Mesenteric fat pad (tissue), 1 donor: Measurements from ENCODE around the gene UBN2. TPM values are rescaled to one million over a fixed set of nuclear protein-coding genes. Genes with fewer than 3 reads are reported as not detected.
A peak's percentile ranks its signal among the peaks of the same experiment; 100 is the strongest.
"Not testable (repeated sequence)": the region's sequence is repeated elsewhere in the genome, so short reads cannot be mapped to it uniquely, and the experiment has no call there.

ENCODE experiments used
- DNase-seq: peaks from one replicate; pipeline ENCODE4 v3.0.0-alpha.2; 2020; ENCODE audit warnings: low spot score
- total RNA-seq: library from RNA; stranded (reverse); fragmentation: NEBNext Ultra II Directional; extraction: Animal tissue kit (Norgen Biotek cat#: 25700); gene quantifications from one replicate; pipeline ENCODE4 v1.2.1, GENCODE V29; 2021
- donor health status: DM: yes; HTN: yes; CAD: no.

Gene UBN2
- total RNA-seq, 1 donor from 2014 or later = 13.5 TPM

DNA sequence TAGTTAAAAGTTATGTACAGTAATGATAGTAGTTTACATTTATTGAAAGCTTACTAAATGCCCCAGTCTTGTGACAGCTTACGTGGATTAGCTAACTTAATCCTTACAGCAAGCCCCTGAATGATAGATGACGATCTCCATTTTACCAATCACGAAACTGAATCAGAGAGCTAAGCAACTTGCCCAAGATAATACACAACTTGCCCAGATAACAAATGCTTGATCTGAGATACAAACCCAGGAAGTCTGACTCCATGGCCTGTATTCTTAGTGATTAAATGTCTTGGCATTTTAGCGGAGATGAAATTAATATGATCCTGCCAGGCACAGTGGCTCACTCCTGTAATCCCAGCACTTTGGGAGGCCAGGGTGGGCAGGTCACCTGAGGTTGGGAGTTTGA is 63.2 kb downstream of the UBN2 start:
- DNase-seq = no peak

DNA sequence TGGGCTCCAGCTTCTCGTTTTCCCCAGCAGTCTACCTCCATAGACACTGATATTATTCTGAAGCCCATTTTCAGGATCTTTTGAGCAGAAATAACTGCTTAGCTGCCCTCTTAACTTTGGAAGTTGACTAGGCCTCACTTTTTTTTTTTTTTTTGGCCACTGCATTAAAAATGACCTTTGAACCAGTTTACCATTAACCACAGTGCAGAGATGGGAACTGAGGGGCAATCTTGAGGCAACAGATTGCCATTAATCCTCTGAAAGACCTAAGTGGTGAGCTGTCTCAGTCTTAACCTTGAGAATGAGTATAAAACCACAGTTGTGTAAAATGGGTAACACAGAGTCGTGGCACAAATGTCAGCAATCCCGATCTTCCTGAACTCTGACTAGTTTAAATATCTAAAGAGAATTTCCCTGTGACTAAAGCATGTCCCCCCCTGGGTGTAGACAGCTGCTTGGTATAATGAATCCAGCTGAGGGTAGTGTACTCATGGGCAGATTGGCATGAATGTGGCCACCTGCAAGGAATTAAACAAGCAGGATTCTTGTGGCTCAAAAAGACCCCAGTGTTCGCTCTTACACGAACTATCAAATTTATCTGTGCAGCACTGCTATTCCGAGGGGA is 64.0 kb downstream of the UBN2 start:
- DNase-seq = no peak

DNA sequence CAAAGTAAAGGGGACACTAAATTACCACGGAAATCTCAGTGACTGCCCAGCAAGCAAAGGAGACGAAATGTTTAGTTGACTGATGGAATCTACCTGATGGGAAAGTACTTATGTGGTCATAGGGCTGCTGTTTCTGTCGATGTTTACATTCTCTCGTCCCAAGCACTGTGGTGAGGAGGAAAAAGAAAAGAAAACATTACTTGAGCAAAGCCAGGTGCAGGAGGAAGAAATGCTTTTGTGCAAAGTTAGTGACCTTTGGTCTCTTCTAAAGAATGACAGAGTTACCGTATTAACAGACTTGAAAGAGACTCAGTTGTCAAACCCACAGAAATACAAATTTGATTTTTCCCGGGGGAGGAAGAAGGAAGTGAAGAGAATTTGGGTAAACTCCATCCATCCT is 66.8 kb downstream of the UBN2 start:
- DNase-seq = no peak

DNA sequence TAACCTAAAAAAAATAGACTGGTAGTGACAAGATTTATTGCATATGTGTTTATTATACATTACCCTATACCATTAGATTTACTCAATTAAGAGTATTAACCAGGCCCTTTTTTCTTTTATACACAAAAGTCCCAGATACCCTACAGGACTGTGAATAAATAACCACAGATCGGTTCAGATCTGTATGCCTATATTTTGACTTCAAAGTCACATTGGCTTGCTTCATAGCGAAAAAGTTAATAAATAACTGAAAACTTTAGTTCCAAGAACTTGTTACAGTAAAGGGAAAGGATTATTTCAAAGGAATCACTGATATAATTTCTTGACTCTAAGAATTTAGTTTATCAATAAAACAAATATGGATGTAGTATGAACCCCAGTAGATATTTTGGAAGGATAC is 68.3 kb downstream of the UBN2 start:
- DNase-seq = no peak

DNA sequence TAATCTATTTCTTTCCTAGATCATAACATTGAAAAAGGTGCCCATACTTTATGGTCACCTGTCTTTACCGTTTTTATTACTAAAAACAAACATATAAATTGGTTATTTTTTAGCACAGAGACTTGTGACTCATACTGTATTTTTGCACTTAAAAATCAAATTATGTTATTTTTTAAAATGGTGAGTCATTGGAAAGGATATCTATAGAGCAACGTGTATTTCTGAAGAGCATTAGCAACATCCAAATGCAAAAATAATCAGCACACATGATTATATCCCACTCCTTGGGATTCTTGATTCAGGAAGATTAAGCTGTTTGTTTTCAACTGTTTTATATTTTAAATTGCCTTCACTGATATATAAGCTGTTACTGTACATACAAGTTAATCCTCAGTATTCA is 69.4 kb downstream of the UBN2 start:
- no peak for DNase-seq

DNA sequence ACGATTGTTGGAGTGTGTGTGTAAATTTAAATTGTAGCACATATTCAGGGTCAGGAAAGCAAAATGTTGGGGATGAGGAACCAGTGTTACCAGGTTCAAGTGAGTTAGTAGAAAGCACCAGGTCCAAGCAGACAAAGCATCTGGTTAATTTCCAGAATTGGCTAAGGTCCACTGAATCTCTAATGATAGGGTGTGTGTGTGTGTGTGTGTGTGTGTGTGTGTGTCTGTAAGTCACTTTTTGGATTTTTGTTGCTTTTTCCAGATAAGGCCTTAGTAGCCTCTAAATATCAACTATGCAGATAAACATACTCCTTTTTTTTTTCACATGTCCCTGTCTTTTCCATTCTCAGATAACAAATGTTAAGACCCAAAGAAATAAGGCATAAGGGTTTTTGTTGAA is 73.5 kb downstream of the UBN2 start:
- no peak for DNase-seq

DNA sequence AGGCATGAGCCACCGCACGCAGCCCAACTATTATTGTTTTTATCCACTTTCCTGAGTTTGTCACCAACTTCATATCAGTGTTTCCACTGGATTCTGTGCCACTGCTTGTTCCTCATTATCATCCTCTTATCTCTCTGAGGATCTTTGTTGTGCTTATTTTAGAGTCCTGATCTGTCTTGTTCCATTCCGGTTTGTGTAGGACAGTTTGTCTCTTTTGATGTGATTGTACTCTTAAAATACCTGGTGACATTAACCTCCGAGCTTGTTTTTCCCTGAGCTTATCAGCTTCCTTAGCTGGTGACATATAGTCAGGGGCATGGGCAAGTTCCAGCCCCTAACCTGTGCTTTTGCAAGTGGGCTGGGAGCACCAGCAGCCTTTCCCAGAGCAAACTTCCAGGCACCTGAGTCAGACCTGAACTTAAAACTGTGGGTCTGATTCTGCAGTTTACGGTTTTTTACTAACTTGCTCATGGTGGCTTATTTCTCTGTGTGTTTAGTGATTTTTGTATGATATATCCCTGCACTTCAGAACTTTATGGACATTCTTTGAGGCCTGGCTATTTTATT is 87.0 kb downstream of the UBN2 start:
- DNase-seq = no peak

DNA sequence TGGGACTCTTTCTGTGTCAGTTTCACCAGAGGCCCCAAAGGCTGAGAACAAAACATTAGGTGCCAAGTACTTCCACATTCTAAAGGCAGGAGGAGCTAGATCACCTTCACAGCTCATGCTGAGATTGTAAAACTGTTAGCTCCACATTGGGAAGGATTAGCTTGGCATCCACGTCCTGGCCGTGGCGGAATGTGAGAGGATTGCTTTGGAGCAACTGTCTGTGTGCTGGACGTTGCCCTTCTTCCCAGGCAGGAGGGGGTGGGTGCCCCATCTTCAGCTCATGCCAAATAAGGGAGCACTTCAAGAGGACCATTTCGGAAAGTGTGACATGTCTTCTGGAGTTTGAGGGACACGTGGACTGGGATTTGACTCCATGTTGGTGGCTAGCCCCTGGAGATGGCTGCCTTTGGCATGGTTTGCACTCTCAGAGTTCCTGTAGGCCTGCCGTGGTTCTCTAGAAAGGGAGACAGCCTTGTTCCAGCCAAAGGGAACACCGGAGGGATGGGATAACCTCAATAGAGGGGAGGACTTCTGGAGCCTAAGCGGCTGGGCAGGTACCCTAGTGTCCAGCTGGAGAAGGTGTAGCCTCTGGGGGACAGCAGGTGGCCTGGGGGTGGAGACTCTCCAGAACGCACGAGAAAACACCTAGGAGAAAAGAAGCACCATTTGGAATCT is 90.2 kb downstream of the UBN2 start:
- no peak for DNase-seq

DNA sequence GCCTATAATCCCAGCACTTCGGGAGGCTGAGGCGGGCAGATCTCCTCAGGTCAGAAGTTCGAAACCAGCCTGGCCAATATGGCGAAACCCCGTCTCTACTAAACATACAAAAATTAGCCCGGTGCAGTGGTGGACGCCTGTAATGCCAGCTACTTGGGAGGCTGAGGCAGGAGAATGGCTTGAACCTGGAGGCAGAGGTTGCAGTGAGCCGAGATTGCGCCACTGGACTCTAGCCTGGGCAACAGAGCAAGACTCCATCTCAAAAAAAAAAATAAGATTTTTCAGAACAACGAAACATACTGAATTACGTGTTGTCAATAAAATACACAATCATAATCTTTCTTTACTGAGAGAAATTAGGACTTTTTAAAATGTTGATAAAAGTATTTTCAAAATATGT is 93.7 kb downstream of the UBN2 start:
- DNase-seq = not testable (repeated sequence)

DNA sequence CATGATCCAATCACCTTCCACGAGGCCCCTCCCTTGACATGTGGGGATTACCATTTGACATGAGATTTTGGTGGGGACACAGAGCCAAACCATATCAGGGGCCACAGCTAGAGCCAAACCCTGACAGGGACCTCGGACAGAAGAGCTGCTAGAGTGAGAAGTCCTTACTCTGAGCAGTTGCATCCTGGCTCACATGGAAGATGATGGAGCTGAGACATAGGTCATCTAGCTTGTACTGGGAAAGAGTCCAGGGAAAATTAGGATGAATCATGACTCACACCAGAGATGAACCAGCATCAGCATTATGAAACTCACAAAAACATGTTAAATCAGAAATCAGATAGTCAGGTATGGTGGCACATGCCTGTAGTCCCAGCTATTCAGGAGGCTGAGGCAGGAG is 97.3 kb downstream of the UBN2 start:
- DNase-seq = no peak

DNA sequence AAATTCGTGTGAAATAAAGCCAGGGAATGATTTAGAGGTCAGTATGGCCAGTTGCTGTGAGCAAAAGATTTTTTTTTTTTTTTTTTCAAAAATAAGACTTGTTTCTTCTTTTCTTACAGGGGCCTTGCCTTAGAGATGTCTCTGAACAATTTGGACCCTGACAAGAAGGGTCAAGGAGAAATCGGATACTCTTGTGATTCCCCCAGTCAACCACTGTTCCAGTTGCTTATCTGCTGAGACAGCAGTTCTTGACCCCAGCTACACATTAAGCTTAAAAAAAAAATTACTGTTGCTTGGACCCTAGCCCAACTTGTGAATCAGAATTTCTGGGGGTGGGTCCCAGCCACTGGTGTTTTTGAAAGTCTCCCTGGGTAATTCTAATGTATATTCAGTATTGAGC is 98.1 kb downstream of the UBN2 start:
- DNase-seq = no peak

DNA sequence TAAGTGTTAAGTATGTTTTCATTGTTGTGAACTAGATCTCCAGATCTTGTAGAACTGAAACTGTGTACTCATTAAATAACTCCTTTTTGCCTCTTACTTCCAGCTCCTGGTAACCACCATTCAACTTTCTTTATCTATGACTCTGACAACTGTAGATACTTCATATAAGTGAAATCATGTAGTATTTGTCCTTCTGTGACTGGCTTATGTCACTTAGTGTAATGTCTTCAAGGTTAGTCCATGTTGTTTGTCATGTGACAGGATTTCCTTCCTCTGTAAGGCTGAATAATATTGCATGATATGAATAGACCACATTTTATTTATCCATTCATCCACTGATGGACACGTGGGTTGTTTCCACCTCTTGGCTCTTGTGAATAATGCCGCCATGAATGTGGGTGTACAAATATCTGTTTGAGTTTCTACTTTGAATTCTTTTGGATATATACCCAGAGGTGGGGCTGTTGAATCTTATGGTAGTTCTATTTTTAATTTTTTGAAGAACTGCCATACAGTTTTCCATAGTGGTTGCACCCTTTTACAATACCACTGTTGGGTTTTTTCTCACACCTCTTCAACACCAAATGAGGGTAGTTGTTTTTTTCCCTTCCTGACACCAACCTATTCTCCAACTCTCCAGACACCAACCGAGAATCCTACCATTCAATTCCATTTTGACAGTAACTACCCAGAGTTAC is 99.4 kb downstream of the UBN2 start:
- no peak for DNase-seq

DNA sequence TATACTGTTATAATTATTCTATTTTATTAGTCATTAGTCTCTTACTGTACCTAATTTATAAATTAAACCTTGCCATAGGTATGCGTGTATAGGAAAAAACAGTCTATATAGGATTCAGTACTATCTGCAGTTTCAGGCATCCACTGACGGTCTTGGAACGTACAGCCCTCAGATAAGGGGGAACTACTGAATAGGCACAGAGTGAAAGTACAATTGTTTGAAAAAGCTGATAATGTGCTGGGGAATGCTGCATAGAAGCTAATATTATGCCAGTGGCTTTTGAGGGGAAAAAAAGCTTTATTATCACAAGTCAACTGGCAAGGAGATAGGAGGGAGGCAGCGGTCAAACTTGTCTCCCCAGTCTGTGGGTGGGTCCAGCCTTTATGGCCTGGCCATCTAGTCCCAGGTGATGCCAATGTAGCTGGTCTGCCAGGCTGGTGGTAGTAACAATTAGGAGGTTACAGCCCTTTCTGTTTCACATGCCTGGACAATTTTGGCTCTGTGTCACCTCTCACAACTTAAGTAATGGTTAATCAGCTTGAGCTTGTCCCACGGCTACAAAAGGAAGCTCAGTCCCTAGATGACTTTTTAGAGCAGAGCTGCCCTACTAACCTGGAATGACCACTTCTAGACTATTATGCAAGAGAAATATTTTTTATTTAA is 101.8 kb downstream of the UBN2 start:
- DNase-seq = no peak

DNA sequence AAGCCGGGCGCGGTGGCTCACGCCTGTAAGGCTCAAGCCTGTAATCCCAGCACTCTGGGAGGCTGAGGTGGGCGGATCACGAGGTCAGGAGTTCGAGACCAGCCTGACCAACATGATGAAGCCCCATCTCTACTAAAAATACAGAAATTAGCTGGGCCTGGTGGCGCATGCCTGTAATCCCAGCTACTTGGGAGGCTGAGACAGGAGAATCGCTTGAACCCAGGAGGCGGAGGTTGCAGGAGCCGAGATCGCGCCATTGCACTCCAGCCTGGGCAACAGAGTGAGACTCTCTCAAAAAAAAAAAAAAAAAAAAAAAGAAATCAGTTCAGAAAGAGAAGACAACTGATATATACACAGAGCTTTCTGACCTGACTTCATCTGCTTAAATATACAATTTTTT is 102.4 kb downstream of the UBN2 start:
- DNase-seq = not testable (repeated sequence)

DNA sequence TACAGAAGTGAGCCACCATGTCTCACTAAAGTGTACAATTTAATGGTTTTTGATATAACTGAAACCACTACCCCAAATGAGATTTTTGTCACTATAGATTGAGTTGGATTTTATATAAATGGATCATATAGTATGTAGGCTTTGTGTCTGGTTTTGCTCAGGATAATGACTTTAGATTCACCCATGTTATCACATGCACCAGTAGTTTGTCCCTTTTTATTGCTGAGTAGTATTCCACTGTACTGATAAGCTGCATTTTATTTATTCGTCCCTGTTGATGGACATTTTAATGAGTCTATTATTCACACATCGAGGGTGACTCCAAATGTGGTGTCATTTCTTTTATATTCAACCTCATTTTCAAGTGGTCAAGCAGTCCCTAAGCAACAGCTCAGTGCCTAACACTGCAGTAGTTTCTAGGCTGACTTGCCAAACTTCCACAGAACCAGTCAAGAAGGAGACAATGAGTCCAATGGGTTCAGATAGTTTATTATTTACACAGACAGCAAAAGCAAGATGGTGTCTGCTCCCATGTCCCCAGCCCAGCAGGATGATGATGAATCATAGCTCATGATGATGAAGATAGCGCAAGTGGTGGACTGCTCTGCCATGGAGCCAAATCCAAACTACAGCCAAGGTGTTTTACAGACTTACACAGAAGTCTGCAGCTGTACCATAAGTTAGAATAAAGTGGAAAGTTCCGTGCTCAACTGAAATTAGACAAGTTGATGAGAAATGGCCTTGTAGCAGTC is 103.5 kb downstream of the UBN2 start:
- no peak for DNase-seq

DNA sequence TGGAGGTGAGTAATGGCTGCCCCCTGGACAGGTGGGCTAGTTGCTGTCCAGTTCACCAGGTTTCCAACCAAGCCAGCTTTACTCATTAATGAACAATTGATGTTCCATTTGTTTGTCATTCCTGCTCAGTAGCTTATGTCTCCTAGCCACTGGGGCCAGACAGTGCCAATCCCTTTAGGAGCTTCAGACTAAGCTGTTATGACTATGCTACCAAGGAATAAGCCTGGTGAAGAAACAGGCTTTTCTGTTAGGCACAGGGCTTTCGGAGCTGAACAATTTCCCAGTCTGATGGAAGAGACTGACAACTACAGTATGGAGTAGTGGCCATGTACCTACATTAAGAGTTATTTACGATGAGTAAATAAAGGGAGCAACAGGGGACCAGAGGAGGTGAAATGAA is 108.0 kb downstream of the UBN2 start:
- DNase-seq = no peak

DNA sequence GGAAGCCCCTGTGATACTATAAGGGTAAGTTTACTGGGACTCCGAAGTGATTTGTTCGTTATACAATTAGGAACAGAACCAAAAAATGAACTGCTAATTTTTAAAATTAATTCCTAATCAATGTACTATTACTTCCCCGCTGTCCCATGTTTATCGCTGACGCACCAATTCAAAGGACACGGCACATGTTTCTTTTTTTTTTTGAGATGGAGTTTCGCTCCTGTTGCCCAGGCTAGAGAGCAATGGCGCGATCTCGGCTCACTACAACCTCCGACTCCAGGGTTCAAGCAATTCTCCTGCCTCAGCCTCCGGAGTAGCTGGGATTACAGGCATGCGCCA is 108.6 kb downstream of the UBN2 start:
- no peak for DNase-seq

DNA sequence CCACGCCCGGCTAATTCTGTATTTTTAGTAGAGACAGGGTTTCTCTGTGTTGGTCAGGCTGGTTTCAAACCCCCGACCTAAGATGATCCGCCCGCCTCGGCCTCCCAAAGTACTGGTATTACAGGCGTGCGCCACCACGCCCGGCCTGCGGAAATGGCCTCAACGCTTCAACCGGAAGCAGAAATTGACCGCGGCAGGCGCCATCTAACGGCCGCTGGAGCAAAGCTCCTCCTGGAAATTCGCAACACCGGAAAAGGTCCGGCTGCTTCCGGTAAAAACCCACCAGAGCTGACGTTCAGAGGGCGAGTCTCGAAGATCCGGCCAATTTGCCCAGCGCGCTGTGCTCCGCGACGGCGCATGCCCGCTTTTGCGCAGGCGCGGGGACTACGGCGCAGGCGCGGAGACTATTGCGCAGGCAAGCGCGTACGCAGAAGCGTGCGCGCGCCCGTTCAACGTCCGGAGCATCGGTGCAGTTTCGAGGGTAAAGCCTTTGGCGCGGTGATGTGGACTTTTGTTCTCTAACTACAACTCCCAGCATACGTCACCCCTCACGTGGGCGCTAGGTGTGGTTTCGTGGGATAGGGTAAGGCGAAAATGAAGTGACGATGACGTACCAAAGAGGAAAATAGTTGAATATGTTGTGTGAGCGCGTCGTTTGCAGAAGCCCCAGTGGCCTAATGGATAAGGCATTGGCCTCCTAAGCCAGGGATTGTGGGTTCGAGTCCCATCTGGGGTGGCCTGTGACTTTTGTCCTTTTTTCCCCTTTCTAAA is 109.2 kb downstream of the UBN2 start:
- DNase-seq = peak; percentile 98

DNA sequence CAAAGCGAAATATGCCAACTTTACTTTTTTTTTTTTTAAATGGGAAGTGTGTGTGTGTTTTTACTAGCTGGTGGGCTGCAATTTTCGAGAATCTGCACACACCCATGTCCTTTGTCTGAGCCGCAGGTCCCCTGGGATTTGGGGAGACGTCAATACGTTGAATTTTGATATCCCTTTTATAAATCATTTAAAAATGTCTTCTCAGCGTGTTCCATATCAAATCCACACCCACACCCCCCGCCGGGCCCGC is 109.7 kb downstream of the UBN2 start:
- DNase-seq = no peak

DNA sequence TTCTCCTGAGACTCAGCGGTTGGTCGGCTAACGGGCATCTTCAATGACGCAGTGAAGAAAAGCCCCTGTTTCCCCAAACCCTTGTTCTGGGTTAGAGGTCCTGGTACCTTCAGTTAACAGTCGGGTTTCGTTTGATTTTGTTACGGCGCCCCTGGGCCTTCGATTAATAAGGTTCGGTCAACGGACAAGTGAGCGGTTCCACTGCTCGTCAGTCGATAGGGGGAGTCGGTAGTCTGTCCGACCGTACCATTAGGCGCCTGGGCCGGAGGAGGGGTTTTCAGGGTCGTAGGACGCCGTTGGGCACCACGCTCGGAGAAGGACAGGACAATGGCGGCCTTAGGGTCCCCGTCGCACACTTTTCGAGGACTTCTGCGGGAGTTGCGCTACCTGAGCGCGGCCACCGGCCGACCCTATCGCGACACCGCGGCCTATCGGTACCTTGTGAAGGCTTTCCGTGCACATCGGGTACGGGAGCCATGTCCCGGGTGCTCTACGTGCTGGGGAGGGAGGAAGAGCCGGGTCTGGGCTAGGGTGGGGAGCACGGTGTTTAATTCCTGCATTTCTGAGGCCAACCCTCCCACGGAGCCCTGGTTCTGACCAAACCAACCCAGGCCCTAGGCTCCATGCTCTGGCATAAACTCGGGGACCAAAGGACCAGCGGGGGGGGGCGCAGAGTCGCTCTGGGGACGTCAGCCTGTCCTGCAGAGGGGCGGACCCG is 110.2 kb downstream of the UBN2 start, which contains the start of gene FMC1:
FMC1 (plus strand) TSS at position 280 of the 718 bp plus-strand sequence; CDS start at position 328, 48 bp downstream.
- DNase-seq = peak; percentile 95
